HG03066 (cell line): ENCODE data around the gene GJB2.

Experiments used
- ATAC-seq: cut with Tn5 transposase; IDR thresholded peaks from one replicate; pipeline ENCODE4 v1.9.1; 2021; ENCODE audit warnings: low read depth; ENCODE audit not compliant: unreplicated experiment

The GJB2 gene

GRCh38 chr13:20142927-20143480, 49.7 kb downstream of the GJB2 start:
- ATAC-seq: no peak

DNA sequence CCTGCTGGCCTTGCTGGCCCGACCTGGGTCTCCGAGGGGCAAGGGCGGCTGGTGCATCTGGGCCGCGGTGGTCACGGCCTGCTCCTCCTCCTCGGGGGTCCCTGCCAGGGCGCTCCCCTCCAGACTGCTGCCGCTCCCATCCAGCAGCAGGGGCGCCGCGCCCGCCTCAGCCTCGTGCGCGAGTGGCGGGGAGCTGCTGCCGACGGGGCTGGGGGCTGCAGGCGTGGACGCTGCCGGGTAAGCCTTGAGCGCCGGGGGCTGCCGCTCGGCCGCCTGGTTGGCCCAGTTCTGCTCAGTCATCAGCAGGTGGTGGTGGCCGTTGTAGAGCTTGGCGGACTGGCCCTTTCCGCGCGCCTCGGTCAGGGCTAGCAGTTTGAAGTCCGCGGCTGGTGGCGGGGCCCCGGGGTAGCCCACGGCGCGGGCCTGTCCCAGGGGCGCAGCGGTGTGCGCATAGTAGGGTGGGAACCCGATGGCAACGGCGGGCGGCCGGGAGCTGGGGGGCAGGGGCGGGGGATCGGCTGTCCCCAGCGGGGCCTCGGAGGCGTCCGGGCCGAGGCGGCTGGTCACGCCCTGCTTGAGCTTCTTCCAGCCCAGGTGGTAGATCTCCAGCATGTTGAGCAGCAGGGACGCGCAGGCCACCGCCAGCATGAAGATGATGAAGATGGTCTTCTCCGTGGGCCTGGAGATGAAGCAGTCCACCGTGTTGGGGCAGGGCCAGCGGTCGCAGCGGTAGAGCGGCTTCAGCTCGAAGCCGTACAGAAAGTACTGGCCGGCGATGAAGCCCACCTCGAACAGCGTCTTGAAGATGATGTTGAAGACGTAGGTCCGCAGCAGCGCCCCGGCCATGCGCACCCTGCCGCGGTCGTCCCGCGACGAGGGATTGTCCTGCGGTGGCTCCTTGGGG, 50.5 kb downstream of the GJB2 start:
- no peak for ATAC-seq

- no peak for ATAC-seq
These were observed 51.3 kb downstream of the GJB2 start for GRCh38 chr13:20141238-20142022.

DNA sequence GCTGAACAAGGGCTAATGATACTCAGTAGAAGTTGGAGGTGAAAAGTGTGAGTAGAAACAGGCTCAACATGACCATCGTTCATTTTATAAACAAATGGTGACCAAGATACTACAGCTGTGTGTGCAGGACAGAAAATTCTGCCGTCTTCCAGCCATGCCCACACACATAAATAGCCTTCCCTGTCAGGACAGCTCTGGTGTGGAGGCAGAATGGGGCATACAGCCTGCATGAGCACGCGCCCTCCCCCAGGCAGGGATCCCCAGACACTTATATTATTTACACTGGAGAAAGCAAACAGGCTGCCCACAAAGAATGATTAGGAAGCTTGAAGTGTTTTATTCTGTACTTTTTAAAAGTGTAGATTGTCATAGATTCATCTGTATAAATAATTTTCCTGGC, 52.3 kb downstream of the GJB2 start:
- no peak for ATAC-seq

DNA sequence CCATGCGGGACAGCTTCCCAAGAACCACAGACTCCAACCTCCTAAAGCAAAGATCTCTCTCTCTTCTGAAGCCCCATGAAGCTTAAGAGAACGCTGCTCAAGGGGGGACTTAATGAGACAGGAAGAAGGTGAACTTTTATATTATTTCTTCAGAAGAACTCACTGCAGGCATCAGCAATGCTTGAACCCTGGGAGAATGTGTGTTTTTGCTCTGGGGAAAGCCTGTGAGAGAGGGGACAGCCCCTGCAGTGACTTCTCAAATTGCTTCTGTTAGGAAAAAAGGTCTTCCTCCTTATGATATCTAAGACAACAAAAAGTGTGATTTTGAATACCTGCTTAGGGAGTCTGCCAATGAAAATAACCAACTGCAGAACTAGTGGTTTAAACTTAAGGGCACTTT, 54.9 kb downstream of the GJB2 start:
- no peak for ATAC-seq
